Hematopoietic multipotent progenitor cell treated with erythropoietin and hydrocortisone succinate and interleukin-3 and kit ligand, for 8 days (in vitro differentiated cells): ENCODE results near the gene RAB15.

Source experiments
- DNase-seq: peaks from one replicate; pipeline ENCODE4 v3.0.0-alpha.2; 2015

Gene RAB15

DNA sequence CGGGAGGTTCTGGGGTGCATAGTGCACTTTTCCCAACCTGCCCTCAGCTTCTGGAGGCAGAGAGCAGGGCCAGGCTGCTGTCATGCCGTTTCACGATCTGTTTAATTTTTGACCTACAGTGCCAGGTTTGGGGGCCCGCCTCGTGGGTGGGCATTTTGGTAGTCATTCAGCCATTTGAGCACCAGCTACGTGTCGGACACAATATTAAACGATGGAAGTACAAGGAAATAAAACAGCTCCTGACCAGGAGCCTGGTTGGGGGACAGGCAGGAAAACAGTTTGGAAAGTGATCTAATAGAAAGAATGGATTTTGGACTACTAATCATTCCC, 15.3 kb upstream of the RAB15 start:
- DNase-seq, result no peak

GRCh38 chr14:64986648-64987437, 14.7 kb upstream of the RAB15 start, which contains the start of gene FNTB:
Gene FNTB (plus strand): TSS chr14:64986895. CDS start chr14:64986954, 59 bp downstream.
- peak; percentile 98 for DNase-seq

DNA sequence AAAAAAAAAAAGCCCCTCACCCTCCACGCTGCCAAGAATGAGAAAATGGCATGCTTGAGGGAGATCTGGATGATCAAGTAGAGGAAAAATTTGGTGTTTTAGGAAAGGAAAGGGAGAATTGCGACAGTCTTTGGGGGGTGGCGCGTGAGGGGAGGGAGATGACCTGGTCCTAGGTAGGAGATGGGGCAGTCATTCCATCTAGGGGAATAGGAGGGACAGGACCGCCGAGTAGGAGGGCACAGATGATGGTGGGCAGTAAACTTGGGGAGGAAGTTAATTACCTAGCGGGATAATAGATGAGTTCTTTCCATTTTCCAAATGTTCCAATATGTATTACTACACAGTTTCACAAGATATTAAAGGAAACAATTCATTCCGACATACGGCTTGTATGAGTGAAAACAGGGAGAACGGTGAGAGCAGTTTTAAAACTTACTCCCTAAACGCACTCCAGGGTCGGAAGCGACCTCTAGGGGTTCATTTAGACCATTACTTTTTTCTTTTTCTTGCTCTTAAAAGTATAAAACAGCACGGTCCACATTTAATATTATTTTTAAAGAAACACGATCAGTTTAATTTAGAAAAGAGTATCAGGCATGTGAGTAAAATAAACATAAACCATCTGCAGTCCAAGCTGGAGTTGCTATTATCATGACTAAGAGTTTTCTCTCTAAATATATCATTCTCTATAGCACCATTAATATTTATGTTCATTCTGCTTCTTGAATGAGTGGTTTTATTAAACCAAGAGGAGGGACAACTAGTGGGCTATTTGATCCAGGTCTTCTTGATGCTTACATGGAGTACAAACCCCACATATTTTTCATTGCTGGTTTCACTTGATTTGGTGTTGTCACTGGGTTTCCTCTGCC, 11.5 kb upstream of the RAB15 start:
- peak; percentile 80 for DNase-seq

GRCh38 chr14:64979336-64980074, 7.4 kb upstream of the RAB15 start:
- DNase-seq, result no peak

- no peak for DNase-seq
These were observed 2.4 kb upstream of the RAB15 start for GRCh38 chr14:64974563-64974962.

GRCh38 chr14:64973826-64974225, 1.7 kb upstream of the RAB15 start:
- DNase-seq, result no peak

DNA sequence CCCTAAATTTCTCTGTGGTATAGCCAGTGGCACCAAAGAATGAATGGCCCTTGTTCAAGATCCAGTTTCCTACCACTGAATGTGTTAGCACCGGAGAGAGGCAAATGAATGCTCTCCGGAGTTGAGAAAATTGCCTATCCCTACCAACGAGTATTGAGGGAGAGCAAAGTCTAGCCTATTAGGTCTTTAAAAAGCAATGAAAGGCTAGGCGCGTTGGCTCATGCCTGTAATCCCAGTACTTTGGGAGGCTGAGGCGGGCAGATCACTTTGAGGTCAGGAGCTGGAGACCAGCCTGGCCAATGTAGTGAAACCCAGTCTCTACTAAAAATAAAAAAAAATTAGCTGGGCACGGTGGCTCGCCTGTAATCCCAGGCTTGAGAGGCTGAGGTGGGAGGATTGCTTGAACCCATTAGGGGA, 898 bp upstream of the RAB15 start:
- DNase-seq, result no peak

- no peak for DNase-seq
These were observed 619 bp downstream of the RAB15 start for GRCh38 chr14:64971491-64971942.

DNA sequence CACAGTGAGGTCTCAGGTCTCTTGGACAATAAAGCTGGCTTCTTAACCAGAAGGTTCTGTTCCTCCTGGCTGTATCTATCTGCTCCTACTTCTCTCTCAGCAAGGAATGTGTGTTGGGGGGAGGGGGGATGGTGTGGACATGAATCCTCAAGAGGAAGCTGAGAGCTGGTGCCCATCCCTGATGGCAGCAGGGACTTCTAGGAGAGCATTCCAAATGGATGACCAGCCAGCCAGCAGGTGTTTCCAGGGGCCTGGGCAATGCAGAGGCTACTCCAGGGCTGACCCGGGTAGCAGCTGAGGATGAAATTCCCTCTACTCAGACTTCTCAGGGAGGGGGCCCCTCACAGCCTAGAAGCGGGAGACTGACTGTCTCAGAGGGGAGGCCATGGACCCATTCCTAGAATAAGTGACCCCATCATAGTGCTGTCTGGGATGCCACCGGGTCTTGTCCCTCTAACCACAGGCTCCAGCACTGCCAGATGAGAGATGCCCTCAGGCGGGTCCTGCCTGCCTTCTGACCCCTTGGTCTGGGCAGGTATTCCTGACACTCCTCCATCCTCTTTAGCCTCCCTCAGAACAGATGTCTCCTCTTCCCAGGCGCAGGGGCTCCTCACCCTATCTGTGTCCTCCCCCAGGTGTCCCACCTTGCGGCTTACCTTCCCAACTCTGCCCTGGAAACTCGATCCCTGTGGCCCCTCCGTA, 1.2 kb downstream of the RAB15 start:
- DNase-seq, result no peak

- DNase-seq, result no peak
These were observed 2.1 kb downstream of the RAB15 start for GRCh38 chr14:64970041-64970440.

GRCh38 chr14:64968651-64969050, 3.5 kb downstream of the RAB15 start:
- no peak for DNase-seq

DNA sequence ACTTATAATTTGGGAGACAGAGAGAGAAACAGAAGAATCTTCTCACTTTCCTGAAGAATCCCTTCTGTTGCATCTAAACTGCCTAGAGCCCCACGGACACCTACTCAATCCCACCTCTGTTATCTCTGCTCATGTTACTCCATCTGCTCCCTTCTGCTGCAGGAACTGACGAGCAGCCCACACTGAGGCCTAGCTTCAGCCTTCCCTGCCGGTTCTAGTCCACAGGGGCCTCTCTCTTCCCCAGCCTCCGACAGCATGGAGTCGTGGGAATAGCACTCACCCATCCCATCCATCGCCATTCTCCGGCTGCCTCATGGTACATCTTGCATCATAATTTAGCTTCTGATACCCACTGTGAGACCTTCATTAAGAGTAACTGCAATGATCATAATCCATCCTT, 4.0 kb downstream of the RAB15 start:
- DNase-seq, result no peak

- no peak for DNase-seq
These were observed 5.2 kb downstream of the RAB15 start for GRCh38 chr14:64966976-64967375.

- no peak for DNase-seq
These were observed 6.7 kb downstream of the RAB15 start for GRCh38 chr14:64965356-64966000.

- no peak for DNase-seq
These were observed 8.5 kb downstream of the RAB15 start for GRCh38 chr14:64963611-64964010.

- no peak for DNase-seq
These were observed 11.3 kb downstream of the RAB15 start for GRCh38 chr14:64960762-64961276.

GRCh38 chr14:64958743-64959142, 13.4 kb downstream of the RAB15 start:
- DNase-seq, result no peak

DNA sequence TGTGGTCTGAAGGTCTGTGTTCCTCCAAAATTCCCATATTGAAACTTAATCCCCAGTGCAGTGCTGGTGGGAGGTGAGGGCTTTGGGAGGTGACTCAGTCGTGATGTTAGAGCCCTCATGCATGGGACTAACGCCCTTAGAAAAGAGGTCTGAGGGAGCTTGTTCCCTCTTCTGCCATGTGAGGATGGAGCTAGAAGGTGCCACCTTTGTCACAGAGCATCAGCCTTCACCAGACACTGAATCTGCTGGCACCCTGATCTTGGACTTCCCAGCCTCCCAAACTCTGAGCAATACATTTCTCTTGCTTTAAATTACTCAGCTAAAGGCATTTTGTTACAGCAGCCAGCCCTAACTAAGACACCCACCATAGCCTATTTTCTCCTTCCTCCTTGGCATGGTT, 13.9 kb downstream of the RAB15 start:
- no peak for DNase-seq

- DNase-seq, result no peak
These were observed 15.3 kb downstream of the RAB15 start for GRCh38 chr14:64956697-64957406.

DNA sequence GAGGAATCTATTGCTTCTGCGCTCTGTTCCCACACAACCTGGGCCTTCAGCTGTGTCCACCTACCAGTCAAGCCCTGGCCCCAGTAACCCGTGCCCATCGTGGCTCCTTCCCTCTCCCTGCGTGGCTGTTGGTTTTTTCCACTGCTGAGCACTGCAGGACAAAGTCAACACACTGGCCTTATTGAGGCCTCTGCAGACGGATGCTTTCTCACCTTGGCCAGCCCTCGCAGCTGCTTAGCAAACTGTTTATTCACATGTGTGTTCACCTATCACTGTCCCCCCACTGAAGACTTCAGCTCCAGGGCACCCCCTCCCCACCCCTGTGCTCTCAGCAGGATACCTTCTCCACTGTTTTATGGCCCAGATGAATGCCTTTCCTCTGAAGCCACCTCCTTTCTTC, 16.8 kb downstream of the RAB15 start:
- no peak for DNase-seq
